Activated T-cell treated with anti-CD3 and anti-CD28 coated beads, Interleukin-2, amount 50 U/mL, for 4 hours (primary cell): Measurements from ENCODE around the gene CCR8. TPM values are rescaled to one million over a fixed set of nuclear protein-coding genes. Genes with fewer than 3 reads are reported as not detected.
A peak's percentile ranks its signal among the peaks of the same experiment; 100 is the strongest.

Source experiments
- ATAC-seq, 2 donors: fragments of 200-7000 bp; cut with Tn5 transposase; one replicate each; pipeline ENCODE4 v1.10.0; 2021
- DNase-seq: peaks from one replicate; pipeline ENCODE4 v3.0.0-alpha.2; 2020
- H3K27me3 Mint-ChIP-seq: one replicate; pipeline ENCODE4 v1.8.0; 2021; ENCODE audit warnings: low read depth, mixed read lengths
- H3K36me3 Mint-ChIP-seq: one replicate; pipeline ENCODE4 v1.8.0; 2022; ENCODE audit warnings: mixed read lengths; ENCODE audit not compliant: insufficient read depth
- H3K4me1 Mint-ChIP-seq: one replicate; pipeline ENCODE4 v1.8.0; 2021; ENCODE audit warnings: low read depth, mixed read lengths
- H3K4me3 Mint-ChIP-seq: one replicate; pipeline ENCODE4 v1.8.0; 2021; ENCODE audit warnings: mild to moderate bottlenecking, moderate library complexity, mixed read lengths
- H3K9me3 Mint-ChIP-seq: one replicate; pipeline ENCODE4 v1.8.0; 2021; ENCODE audit warnings: mixed read lengths
- total RNA-seq, 3 donors: library from RNA; stranded (reverse); gene quantifications; one replicate each; pipeline ENCODE4 v1.2.1, GENCODE V29; 2021

Gene CCR8, protein sequence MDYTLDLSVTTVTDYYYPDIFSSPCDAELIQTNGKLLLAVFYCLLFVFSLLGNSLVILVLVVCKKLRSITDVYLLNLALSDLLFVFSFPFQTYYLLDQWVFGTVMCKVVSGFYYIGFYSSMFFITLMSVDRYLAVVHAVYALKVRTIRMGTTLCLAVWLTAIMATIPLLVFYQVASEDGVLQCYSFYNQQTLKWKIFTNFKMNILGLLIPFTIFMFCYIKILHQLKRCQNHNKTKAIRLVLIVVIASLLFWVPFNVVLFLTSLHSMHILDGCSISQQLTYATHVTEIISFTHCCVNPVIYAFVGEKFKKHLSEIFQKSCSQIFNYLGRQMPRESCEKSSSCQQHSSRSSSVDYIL
- 1 to 10 TPM in 1 of 3 donors, under 1 TPM in 2; 0.40 to 1.4 (median 0.87) TPM for total RNA-seq

DNA sequence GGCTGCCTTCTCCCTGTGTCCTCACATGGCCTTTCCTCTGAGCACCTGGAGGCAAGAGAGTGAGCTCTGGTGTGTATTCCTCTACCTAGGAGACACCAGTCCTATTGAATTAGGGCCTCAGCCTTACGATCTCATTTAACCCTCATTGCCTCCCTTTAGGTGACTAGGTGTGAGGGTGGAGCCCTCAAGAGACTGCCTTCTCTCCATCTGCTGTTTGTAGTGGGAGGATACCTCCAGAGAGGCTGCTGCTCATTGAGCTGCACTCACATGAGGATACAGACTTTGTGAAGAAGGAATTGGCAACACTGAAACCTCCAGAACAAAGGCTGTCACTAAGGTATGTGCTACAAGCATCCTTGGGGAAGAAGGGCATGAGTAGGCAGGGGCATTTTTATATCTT is at the start of gene CCR8:
Gene CCR8 (plus strand): TSS at position 217 of the 400 bp plus-strand sequence. CDS start 2,623 bp downstream, outside the sequence.
- H3K4me3 Mint-ChIP-seq = peak within 1 kb of the TSS; percentile 72
- DNase-seq (no peak), ATAC-seq (no peak)
- H3K9me3 Mint-ChIP-seq = no peaks in the 10 kb centered on the region
- H3K36me3 Mint-ChIP-seq = no peaks in the 10 kb centered on the region
- H3K4me1 Mint-ChIP-seq = peaks cover 30% of the 10 kb centered on the region
- no peaks in the 10 kb centered on the region for H3K27me3 Mint-ChIP-seq

DNA sequence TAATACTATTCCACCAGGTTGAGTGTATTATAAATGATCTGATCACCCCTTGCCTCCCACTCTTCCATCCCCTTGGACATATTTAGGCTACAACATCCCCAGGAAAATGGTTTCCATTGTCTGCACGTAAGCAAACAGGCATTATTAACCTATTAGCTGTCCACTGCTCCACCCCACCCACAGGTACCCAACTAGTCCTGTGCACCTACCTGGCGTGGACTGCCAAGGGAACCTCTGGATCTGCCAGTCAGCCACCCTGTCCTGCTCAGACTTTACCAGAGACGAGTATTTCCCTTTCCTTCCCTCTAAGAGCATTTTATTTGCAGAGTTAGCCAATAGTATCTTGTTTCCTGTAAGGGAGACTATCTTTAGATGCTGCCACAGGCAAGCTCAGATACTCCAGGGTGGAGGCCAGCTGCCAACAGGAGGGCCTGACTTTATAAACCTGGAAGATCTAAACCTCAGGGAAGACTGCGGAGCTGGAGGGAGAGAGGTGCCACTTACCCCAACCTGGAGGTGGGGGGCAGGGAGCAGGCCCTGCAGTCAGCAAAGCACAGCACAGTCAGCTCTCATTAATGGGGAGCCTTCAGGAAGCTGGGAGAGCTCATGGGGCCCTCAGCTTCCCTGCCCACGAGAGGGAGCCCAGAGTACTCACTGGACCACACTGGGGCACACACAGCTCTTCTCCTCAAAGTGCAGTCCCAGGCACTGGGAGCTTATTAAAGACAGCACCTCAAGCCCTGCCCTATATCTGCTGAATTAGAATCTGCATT is 49.6 kb upstream of the CCR8 start, which contains the start of gene CX3CR1:
Gene CX3CR1 (minus strand): TSS at position 292 of the 773 bp plus-strand sequence. CDS start 13,527 bp downstream, outside the sequence.
- H3K4me3 Mint-ChIP-seq = peak within 1 kb of the TSS; percentile 82
- H3K27me3 Mint-ChIP-seq = no peaks in the 10 kb centered on the region
- DNase-seq = no peak
- peaks cover 19% of the 10 kb centered on the region for H3K4me1 Mint-ChIP-seq
- ATAC-seq = no peak
- no peaks in the 10 kb centered on the region for H3K9me3 Mint-ChIP-seq
- H3K36me3 Mint-ChIP-seq = no peaks in the 10 kb centered on the region

DNA sequence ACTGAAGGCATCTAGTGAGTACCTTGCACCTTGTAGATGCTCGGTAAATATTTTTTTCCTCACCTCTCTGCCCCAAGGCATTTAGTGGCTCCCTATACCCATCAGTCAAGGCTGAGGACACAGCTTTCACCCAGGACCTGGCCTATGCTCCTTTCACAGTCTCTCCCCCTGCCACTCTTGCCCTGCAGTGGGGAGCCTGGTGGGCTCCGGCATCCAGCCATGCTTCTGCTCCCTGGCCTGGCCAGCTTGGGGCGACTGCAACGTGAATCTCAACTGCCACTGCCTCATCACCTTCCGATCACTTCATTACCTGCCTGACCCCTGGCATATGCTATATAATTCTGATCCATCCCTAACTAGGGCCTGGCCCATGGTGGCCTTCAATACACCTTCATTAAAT is 48.9 kb upstream of the CCR8 start:
- ATAC-seq (no peak), DNase-seq (no peak)
- Mint-ChIP-seq H3K9me3 (no peaks in the 10 kb centered on the region), H3K36me3 (no peaks in the 10 kb centered on the region), H3K27me3 (no peaks in the 10 kb centered on the region), H3K4me3 (peak overlapping the region; percentile 82), H3K4me1 (peaks cover 19% of the 10 kb centered on the region)

DNA sequence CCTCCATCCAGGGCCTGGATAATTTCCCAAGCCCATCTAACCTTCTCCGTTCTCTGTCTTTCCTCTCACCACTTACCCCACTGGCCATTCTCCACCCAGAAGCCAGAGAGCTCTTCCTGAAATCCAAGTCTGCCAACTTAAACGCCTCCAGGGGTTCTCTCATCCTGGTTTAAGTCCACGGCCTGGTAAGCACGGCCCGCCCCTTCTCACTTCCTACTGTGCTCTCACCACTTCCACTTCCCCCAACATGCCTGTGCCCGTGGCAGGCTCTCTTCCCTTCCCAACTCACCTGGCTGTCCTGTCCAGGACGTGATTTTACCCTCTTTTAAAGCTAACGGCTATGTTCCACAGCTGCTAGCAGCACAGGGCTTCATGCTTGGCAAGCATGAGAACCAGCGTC is 48.0 kb upstream of the CCR8 start:
- no peaks in the 10 kb centered on the region for H3K36me3 Mint-ChIP-seq
- ATAC-seq (no peak), DNase-seq (no peak)
- peak overlapping the region; percentile 82 for H3K4me3 Mint-ChIP-seq
- H3K9me3 Mint-ChIP-seq = no peaks in the 10 kb centered on the region
- no peaks in the 10 kb centered on the region for H3K27me3 Mint-ChIP-seq
- peaks cover 17% of the 10 kb centered on the region for H3K4me1 Mint-ChIP-seq

DNA sequence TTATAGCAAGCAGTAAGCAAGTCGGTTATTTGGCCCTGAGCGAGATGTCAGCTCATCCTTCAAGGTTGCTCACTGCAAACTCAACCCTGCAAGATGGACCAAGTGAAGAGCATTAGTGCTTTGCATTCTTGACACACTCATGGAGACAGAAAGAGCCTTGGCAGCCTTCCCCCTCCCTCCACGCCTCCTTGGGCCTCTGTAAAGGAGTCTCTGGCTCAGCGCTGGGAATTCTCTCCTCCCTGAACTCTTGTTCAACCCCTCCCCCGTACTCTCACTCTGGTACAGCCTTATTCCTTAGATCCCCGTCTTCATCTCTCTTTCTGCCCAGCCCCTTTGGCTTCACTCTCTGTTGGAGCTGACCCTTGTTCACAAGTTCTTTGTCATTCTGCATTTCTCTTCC is 47.5 kb upstream of the CCR8 start:
- ATAC-seq (no peak), DNase-seq (no peak)
- H3K36me3 Mint-ChIP-seq = no peaks in the 10 kb centered on the region
- H3K9me3 Mint-ChIP-seq = no peaks in the 10 kb centered on the region
- no peaks in the 10 kb centered on the region for H3K27me3 Mint-ChIP-seq
- H3K4me1 Mint-ChIP-seq = peaks cover 12% of the 10 kb centered on the region
- peak overlapping the region; percentile 82 for H3K4me3 Mint-ChIP-seq

DNA sequence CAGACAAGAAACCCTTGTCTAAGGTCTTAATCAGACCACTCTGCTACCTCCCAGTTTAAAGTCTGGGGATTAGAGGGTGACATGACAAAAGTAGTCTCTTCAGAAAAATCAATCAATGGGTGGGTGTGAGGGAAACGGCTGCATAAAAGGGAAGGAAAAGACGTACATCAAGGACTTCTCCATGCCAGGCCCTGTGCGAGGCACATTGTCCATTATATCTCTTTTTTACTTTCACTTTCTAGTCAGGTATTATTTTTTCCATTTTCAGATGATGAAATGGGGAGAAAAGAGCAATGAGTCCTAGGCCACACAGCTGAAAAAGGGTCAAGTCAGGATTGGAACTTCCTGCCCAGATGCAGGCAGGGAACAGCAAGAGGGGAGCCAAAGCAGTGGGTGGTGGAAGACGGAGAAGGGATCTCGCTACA is 45.0 kb upstream of the CCR8 start:
- no peaks in the 10 kb centered on the region for H3K9me3 Mint-ChIP-seq

DNA sequence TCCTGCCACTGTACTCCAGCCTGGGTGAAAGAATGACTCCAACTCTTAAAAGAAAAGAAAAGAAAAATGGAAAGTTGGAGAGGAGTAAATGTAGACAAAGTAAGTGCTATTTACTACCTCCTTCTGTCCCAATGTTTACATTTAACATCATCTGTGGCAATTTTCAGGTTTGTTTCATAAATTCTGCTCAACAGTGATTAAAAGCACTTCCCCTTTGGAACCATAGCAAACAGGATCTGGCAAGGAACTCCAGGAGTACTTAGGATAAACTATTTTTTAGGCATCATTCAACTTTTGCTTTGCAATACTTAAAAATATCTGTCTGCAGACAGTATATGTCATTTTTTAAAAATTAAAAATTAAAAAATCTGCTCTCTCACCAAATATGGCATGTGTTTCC is 44.2 kb upstream of the CCR8 start:
- Mint-ChIP-seq H3K9me3 (no peaks in the 10 kb centered on the region), H3K36me3 (no peaks in the 10 kb centered on the region), H3K27me3 (no peaks in the 10 kb centered on the region), H3K4me1 (peaks cover 25% of the 10 kb centered on the region), H3K4me3 (no peak overlapping the region)
- DNase-seq (no peak), ATAC-seq (no peak)

More for the DNA sequence above, 45.0 kb upstream of the CCR8 start:
- H3K4me1 Mint-ChIP-seq = peaks cover 20% of the 10 kb centered on the region
- ATAC-seq = no peak
- no peaks in the 10 kb centered on the region for H3K27me3 Mint-ChIP-seq
- no peak for DNase-seq
- no peaks in the 10 kb centered on the region for H3K36me3 Mint-ChIP-seq
- H3K4me3 Mint-ChIP-seq = no peak overlapping the region

DNA sequence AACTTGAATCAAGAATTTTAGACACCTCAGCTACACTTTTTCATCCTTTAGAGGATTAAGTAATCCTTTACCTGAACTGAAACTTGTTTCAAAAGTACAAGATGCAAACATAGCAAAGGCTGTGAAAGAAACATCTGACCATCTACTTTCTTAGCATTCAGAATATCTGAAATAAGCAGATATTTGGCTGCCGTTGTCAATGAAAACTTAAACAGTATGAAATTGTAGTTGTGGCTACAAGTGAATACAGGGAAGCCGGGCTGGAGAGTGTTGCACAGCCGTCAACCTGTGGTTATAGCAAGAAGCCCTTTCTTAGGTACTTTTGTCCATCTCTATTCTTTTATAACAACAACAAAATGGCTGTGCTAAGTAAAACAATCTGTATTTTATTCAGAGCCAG is 42.7 kb upstream of the CCR8 start:
- Mint-ChIP-seq H3K4me3 (no peak overlapping the region), H3K4me1 (peaks cover 22% of the 10 kb centered on the region), H3K27me3 (no peaks in the 10 kb centered on the region), H3K36me3 (no peaks in the 10 kb centered on the region), H3K9me3 (no peaks in the 10 kb centered on the region)
- DNase-seq (no peak), ATAC-seq (no peak)

DNA sequence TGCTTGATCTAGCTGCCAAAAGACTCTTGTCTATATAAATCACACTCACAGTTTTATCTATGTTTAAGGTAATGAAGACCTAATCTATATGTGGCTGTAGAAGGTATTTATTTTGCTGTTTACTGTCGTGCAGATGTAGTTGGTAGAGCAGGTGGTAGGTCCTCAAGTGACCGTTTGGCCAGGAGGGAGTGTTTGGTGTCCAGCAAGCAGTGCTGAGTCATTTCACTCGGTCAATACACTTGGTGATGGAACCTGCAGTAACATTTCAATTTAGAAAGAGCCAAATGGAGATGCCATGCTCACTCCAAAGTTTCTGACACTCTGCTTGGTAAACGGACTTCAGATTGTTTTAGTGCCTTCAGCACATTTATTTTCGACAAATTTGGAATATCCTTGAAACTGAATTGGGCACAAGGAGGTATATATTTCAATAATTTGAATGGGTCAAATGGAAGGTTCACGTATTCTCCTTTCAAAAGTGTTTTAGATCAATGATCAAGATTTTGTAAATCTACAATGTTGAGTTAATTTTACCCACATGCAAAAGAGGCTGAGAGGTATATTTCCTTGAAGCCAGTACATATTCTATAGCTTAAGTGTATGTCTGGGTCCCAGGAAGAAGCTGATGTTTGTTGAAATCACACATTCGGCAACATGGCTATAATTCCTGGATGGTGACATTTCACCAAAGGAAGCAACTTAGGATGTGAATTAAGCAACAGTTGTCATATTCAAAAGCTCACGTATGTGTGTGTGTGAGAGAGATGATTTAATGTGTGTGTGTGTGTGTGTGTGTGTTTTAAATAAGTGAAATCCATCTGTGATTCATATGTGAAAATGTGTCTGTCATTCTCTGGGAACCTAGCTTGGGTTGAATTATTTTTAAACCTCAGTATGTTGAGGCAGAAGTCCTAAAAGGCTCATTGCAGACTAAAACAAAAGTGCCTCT is 42.0 kb upstream of the CCR8 start:
- Mint-ChIP-seq H3K4me3 (no peak overlapping the region), H3K27me3 (no peaks in the 10 kb centered on the region), H3K4me1 (peaks cover 25% of the 10 kb centered on the region), H3K9me3 (no peaks in the 10 kb centered on the region), H3K36me3 (no peaks in the 10 kb centered on the region)
- ATAC-seq = no peak
- DNase-seq = no peak

DNA sequence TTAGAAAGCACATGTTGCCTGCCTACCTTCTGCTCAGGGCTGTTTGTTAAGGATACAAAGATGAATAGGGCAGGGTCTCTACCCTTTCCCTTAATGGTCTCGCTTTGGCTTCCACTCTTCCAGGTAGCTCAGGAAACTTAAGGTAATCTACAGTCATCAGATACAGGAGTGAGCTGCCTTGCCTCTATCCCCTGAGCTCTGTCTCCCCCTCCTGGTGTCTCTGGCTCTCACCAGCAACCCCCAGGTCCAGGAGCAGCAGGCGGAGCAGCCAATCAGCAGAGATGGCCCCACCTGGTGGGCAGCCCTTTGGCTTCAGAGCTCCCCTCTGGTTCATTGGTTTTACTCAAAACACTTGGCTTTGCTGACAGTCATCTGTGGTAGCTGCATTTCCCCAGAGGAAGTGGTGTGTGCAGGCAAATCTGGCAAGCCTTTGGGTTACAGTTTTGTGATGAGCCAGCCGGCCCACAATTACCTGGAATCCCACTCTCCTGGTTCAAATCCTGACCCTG is 41.2 kb upstream of the CCR8 start:
- Mint-ChIP-seq H3K36me3 (no peaks in the 10 kb centered on the region), H3K4me1 (peaks cover 28% of the 10 kb centered on the region), H3K27me3 (no peaks in the 10 kb centered on the region), H3K9me3 (no peaks in the 10 kb centered on the region), H3K4me3 (no peak overlapping the region)
- ATAC-seq (peak; percentile 93 to 98), DNase-seq (peak; percentile 75)

DNA sequence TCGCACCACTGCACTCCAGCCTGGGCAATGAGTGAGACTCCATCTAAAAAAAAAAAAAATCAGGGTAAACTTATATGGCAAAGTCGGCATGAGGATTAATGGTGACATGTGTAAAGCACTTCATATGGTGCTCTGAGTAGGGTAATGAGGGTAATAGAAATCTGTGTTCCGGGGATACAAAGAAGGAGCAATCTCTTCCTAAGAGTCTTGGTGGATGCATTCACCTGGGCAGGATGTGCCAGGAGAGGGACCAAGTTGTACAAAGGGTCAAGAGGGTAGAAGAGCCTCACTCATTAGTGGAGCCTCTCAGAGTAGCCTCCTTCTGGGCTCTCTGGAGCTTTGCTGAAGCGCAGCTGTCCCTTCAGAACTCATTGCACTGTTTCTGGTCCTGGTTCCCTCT is 40.4 kb upstream of the CCR8 start:
- H3K36me3 Mint-ChIP-seq = no peaks in the 10 kb centered on the region
- H3K4me3 Mint-ChIP-seq = no peak overlapping the region
- DNase-seq (no peak), ATAC-seq (no peak)
- H3K4me1 Mint-ChIP-seq = peaks cover 28% of the 10 kb centered on the region
- no peaks in the 10 kb centered on the region for H3K27me3 Mint-ChIP-seq
- no peaks in the 10 kb centered on the region for H3K9me3 Mint-ChIP-seq

DNA sequence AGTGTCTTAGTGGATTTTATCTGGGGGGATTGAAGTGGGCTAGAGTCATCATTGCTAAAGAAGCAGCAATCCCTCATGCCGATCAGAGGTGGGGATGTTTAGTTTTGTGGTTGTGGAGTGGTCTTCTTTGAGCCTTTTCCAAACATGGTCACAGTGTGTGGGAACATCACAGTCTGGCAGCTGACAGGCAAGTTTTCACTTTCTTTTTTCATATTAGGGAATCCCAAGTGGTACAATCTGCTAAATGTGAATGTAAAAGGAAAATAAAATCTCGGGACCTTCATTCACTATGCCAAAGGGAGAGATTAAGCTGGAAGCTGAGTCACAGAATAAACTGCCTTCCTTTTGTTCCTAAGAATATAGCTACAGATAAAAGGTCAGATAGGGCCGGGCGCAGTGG is 39.3 kb upstream of the CCR8 start:
- DNase-seq (no peak), ATAC-seq (no peak)
- H3K4me3 Mint-ChIP-seq = no peak overlapping the region
- H3K9me3 Mint-ChIP-seq = no peaks in the 10 kb centered on the region
- no peaks in the 10 kb centered on the region for H3K36me3 Mint-ChIP-seq
- no peaks in the 10 kb centered on the region for H3K27me3 Mint-ChIP-seq
- peaks cover 32% of the 10 kb centered on the region for H3K4me1 Mint-ChIP-seq

DNA sequence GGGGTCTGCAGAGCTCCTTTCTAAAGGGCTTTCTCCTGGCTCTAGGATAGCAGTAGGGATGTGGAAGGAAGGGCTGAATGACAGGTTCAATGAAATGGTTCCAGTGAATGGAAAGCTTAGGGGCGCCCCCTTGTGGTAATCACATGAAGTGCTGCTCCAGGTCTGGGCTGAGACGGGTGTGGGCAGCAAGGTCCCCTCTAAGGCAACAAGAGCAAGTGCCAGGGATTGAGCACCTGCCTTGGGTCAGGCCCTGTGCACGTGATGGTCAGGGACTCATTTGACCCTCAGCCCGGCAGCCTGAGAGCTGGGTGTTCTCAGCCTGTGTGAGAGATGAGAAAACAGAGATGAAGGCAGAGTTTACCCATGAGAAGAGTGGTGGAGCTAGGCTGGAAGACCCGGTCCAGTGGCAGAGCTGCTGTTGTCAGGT is 37.6 kb upstream of the CCR8 start:
- Mint-ChIP-seq H3K27me3 (no peaks in the 10 kb centered on the region), H3K9me3 (no peaks in the 10 kb centered on the region), H3K4me3 (no peak overlapping the region), H3K36me3 (no peaks in the 10 kb centered on the region), H3K4me1 (peaks cover 35% of the 10 kb centered on the region)
- DNase-seq = peak; percentile 72
- ATAC-seq = peak; percentile 26 to 56

DNA sequence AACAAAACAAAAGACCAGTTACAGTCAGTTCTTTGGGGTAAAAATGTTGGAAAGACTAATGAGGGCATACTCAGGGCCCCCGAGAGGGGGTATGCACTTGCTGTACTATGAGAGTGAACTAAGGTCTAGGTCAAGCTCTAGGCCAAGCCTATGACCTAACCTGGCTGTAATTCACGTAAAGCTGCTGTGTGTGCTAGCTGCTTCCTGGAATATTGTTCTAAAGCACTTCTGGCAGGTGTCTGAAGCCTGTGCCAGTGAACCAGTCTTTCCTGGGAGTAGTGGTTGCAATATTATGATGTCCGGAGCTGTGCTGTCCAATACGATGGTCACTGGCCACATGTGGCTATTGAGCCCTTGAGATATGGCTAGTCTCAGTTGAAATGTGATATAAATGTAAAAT is 36.5 kb upstream of the CCR8 start:
- H3K9me3 Mint-ChIP-seq = no peaks in the 10 kb centered on the region
- H3K4me3 Mint-ChIP-seq = no peak overlapping the region
- no peak for ATAC-seq
- H3K36me3 Mint-ChIP-seq = no peaks in the 10 kb centered on the region
- peaks cover 34% of the 10 kb centered on the region for H3K4me1 Mint-ChIP-seq
- no peak for DNase-seq
- no peaks in the 10 kb centered on the region for H3K27me3 Mint-ChIP-seq
